Activated T-helper 1 cell treated with anti-CD3 and anti-CD28 coated beads, Interleukin-12 subunit alpha, Interleukin-12 subunit beta, Interleukin-2, Interleukin-4 antibody, amounts not matched to agents 30 ng/mL and 10 ng/mL and 1 ng/mL, durations not matched to agents 14 hours and 24 hours and 36 hours (primary cell): ENCODE results near the gene ANKHD1. TPM values are rescaled to one million over a fixed set of nuclear protein-coding genes. Genes with fewer than 3 reads are reported as not detected.

Source experiments
- DNase-seq: peaks from one replicate; pipeline ENCODE4 v3.0.0; 2021; ENCODE audit warnings: low spot score
- H3K27ac Mint-ChIP-seq: one replicate; pipeline ENCODE4 v1.8.0; 2021; ENCODE audit warnings: mild to moderate bottlenecking, mixed read lengths
- H3K27me3 Mint-ChIP-seq: one replicate; pipeline ENCODE4 v1.8.0; 2022; ENCODE audit warnings: mild to moderate bottlenecking, moderate library complexity, mixed read lengths; ENCODE audit not compliant: insufficient read depth
- H3K36me3 Mint-ChIP-seq: one replicate; pipeline ENCODE4 v1.8.0; 2021; ENCODE audit warnings: low read depth, mixed read lengths
- H3K4me1 Mint-ChIP-seq: one replicate; pipeline ENCODE4 v1.8.0; 2021; ENCODE audit warnings: low read depth, mixed read lengths
- H3K4me3 Mint-ChIP-seq: one replicate; pipeline ENCODE4 v1.8.0; 2021; ENCODE audit warnings: mild to moderate bottlenecking, moderate library complexity, mixed read lengths
- H3K9me3 Mint-ChIP-seq: one replicate; pipeline ENCODE4 v1.8.0; 2021; ENCODE audit warnings: mixed read lengths
- intact Hi-C: fragments of 100-400 bp; cut with micrococcal nuclease; formaldehyde crosslinking; loops from one replicate; pipeline ENCODE4 v1.15.1; 2024
- total RNA-seq: library from RNA; stranded (reverse); gene quantifications from 2 replicates; pipeline ENCODE4 v1.2.3, GENCODE V29; 2022

ANKHD1 gene
- total RNA-seq, 1 donor from 2014 or later = 121 TPM

DNA sequence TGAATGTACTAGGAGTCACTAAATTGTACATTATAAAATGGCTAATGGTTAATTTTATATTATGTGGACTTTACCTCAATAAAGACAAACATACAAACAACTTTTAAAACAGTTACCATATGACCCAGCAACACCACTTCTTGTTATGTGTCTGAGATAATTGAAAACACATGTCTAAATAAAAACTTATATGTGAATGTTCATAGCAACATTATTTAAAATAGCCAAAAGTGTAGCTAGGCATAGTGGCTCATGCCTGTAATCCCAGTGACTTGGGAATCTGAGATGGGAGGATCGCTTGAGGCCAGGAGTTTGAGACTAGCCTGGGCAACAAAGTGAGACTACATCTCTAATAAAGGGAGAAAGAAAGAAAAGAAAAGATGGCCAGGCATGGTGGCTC lies 185.9 kb downstream of the ANKHD1 start:
- no peaks in the 10 kb centered on the region for H3K9me3 Mint-ChIP-seq
- no peak overlapping the region for H3K4me3 Mint-ChIP-seq
- H3K27ac Mint-ChIP-seq = no peak overlapping the region
- H3K4me1 Mint-ChIP-seq = no peaks in the 10 kb centered on the region
- intact Hi-C loops = no loop called here
- no peak for DNase-seq
- peaks cover 23% of the 10 kb centered on the region for H3K27me3 Mint-ChIP-seq
- H3K36me3 Mint-ChIP-seq = no peaks in the 10 kb centered on the region

DNA sequence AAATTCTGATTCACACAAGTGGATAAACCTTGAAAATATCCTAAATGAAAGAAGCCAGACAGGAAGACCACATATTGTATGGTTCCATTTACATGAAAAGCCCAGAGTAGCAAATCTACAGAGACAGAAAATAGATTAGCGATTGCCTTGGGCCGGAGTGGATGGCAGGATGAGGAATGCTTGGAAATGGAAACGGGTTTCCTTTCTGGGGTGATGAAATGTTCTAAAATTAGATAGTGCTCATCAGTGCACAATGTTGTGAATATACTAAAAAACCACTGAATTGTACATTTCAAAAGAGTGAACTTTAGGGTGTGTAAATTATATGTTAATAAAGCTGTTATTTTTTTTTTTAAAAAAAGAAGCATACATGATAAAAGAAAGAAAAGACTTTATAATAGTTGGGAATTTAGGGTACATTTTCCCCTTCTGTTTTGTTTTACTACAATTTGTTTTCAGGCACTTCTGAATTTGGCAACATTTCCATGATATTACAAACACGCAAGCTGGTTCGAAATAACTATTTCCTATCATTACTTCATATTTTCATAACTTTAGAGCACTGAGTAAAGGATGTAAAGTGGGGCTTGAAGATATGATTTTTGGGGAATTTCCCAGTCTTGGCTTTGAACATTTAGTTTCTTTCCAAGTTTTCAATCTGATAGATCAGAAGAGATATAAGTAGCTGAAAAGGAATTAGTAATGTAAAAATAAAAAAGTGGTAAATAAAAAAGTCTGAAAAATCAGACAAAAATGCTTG lies 186.9 kb downstream of the ANKHD1 start:
- no peak for DNase-seq
- no peaks in the 10 kb centered on the region for H3K9me3 Mint-ChIP-seq
- peaks cover 17% of the 10 kb centered on the region for H3K27me3 Mint-ChIP-seq
- H3K36me3 Mint-ChIP-seq = no peaks in the 10 kb centered on the region
- no peak overlapping the region for H3K27ac Mint-ChIP-seq
- H3K4me3 Mint-ChIP-seq = no peak overlapping the region
- intact Hi-C loops = no loop called here
- H3K4me1 Mint-ChIP-seq = no peaks in the 10 kb centered on the region

Other genes starting within 250 kb of the ANKHD1 start
- 16.6 and 17.2 TPM in 2 replicates for gene CYSTM1, start 226.6 kb upstream of the ANKHD1 start, total RNA-seq
- 59.5 and 60.6 TPM in 2 replicates for gene PFDN1, start 98.7 kb upstream of the ANKHD1 start, total RNA-seq
- 28.5 and 28.9 TPM in 2 replicates for gene HBEGF, start 55.2 kb upstream of the ANKHD1 start, total RNA-seq
- gene SLC4A9, start 41.6 kb upstream of the ANKHD1 start, total RNA-seq = not detected in 2 replicates
- 12.7 and 16.1 TPM in 2 replicates for gene EIF4EBP3, start 145.8 kb downstream of the ANKHD1 start, total RNA-seq
- gene SRA1, start 155.6 kb downstream of the ANKHD1 start, total RNA-seq = 55.6 and 59.2 TPM in 2 replicates
- gene APBB3, start 162.8 kb downstream of the ANKHD1 start, total RNA-seq = 17.2 and 21.2 TPM in 2 replicates
- 94.3 and 107 TPM in 2 replicates for gene SLC35A4, start 163.0 kb downstream of the ANKHD1 start, total RNA-seq
- 0.29 and 0.62 TPM in 2 replicates for gene CD14, start 231.3 kb downstream of the ANKHD1 start, total RNA-seq
- gene TMCO6, start 237.6 kb downstream of the ANKHD1 start, total RNA-seq = 43.2 and 43.6 TPM in 2 replicates
- 63.4 and 63.8 TPM in 2 replicates for gene NDUFA2, start 245.8 kb downstream of the ANKHD1 start, total RNA-seq
- gene IK, start 246.0 kb downstream of the ANKHD1 start, total RNA-seq = 115 and 118 TPM in 2 replicates